ENCODE data around the gene GPR137.

GPR137 gene

GRCh38 chr11:64287676-64288352, 2.2 kb downstream of the GPR137 start:
- no peak for DNase-seq (ENCODE audit: low read depth)

GRCh38 chr11:64288353-64288750, 2.7 kb downstream of the GPR137 start:
- DNase-seq (ENCODE audit: low read depth) = no peak

- DNase-seq (ENCODE audit: low read depth) = no peak
Observed at GRCh38 chr11:64289002-64289564, 3.4 kb downstream of the GPR137 start.

GRCh38 chr11:64290352-64291261, 5.0 kb downstream of the GPR137 start:
- DNase-seq (ENCODE audit: low read depth) = no peak

DNA sequence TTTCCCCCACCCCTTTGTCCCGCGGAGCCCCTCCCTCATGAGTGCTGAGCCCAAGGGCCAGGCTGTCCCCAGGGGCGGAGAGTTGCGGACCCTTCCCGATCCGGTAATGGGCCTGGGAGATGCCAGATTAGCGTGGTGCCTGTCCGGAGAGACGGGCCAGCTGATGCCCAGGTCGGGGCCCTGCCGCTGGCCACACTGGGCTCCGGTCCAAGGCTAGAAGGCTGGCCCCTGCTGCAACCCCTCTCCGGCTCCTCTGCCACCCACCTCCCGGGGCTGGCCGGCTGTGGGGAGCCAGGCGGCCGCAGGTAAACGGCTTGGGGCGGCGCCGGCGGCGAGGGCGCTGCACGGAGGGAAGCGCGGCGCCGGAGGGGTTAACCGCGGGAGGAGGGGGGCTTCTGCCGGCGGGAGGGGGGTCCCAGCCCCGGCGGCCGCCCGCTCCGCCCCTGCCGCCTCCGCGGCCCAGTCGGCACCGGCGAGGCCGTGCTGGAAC, 5.7 kb downstream of the GPR137 start, which contains the start of gene KCNK4:
TSS of gene KCNK4 (plus strand) at position 41 of the 490 bp plus-strand sequence. CDS start 1,717 bp downstream, outside the sequence.
- DNase-seq (ENCODE audit: low read depth) = no peak

DNA sequence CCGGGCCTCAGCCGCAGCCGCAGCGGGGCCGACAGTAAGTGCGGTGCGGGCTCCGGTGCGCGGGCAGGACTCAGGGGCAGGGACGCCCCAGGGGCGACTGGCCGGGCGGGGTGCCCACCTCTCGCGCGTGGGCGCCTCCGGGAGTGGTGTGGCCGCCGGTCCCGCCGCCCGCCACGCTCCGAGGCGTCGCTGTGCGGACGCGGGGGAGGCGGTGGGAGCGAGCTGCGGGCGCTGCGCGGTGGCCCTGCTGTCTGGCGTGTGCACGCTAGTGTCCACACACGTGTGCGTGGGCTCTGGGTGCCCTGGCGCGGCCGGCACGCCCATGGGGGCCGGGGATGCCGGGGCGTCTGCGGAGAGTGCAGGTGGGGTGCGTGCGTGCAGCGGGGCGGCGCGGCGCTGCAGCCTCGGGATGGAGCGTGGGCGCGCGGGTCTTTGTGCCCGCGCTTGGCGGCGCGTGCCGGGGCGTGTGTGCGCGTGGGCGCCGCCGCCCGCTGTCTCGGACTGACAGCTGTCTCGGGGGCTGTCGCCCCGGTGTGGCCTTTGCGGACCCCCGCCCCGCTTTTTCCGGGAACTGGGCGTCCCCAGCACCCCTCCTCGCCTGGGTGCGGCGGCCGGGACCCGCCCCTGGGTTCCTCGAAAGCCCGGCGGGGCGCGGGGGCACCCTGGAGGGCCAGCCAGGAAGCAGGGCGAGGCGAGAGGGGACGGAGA, 6.3 kb downstream of the GPR137 start:
- no peak for DNase-seq (ENCODE audit: low read depth)

DNA sequence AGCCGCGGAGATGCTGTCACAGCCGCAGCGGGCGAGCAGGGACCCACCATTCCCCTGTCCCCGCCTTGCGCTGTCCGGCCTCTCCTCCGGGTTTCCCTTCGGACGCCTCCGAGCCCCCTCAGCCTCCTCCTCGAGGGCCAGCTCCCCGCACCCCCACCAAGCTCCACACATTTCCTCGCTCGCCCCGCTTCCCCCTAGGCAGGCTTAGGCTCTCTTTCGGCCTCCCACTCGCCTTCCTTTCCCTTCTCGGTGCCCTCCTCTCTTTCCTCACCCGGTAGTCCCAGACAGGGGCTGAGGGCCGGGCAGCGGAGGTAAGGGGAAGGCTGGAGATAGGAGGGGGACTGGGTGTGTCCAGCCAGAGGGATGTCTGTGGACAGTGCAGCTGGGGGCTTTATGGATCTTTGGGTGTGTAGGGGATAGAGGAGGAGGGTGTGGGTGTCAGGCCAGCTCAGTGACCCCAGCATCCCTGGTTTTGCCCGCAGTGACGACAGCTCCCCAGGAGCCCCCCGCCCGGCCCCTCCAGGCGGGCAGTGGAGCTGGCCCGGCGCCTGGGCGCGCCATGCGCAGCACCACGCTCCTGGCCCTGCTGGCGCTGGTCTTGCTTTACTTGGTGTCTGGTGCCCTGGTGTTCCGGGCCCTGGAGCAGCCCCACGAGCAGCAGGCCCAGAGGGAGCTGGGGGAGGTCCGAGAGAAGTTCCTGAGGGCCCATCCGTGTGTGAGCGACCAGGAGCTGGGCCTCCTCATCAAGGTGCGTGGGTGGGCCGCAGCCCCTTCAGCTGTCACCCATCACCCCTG, 7.0 kb downstream of the GPR137 start:
- DNase-seq (ENCODE audit: low read depth) = no peak

GRCh38 chr11:64294774-64295173, 9.1 kb downstream of the GPR137 start:
- peak; percentile 79 for DNase-seq (ENCODE audit: low read depth)

DNA sequence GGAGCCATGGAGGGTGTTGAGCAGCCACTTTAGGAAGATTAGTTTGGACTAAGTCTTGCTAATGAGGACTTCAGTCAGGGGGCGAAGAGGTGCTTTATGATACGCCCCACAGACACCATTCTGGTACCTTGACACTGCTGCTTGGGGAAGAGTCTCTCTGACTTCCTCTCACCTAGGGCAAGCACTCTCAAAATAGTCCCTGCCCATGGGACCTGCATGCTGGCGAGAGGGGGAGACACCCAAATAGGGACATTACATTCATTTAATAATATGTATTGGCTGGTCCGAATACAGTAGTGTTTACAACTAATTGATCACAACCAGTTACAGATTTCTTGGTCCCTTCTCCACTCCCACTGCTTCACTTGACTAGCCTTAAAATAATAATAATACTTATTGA, 10.1 kb downstream of the GPR137 start:
- DNase-seq (ENCODE audit: low read depth) = no peak

DNA sequence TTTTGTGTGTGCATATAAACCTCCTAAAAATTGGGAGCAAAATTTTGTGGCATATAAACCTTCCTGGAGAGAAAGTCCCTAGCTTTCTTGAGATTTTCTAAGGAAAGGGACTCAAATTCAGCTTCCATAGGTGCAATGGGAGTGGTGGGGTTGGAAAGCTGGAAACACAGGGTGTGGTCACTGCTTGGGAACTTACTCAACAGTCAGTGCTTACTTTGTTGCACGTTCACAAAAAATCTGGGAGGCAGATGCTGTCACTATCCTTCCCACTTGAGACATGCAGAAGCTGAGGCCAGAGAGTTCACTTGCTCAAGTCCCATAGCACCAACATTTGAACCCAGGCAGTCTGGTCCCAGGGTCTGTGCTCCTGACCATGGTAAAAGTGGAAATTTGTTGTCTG, 10.6 kb downstream of the GPR137 start:
- DNase-seq (ENCODE audit: low read depth) = no peak

- no peak for DNase-seq (ENCODE audit: low read depth)
Observed at GRCh38 chr11:64296830-64297698, 11.4 kb downstream of the GPR137 start.

- DNase-seq (ENCODE audit: low read depth) = no peak
Observed at GRCh38 chr11:64297699-64298358, 12.2 kb downstream of the GPR137 start.

DNA sequence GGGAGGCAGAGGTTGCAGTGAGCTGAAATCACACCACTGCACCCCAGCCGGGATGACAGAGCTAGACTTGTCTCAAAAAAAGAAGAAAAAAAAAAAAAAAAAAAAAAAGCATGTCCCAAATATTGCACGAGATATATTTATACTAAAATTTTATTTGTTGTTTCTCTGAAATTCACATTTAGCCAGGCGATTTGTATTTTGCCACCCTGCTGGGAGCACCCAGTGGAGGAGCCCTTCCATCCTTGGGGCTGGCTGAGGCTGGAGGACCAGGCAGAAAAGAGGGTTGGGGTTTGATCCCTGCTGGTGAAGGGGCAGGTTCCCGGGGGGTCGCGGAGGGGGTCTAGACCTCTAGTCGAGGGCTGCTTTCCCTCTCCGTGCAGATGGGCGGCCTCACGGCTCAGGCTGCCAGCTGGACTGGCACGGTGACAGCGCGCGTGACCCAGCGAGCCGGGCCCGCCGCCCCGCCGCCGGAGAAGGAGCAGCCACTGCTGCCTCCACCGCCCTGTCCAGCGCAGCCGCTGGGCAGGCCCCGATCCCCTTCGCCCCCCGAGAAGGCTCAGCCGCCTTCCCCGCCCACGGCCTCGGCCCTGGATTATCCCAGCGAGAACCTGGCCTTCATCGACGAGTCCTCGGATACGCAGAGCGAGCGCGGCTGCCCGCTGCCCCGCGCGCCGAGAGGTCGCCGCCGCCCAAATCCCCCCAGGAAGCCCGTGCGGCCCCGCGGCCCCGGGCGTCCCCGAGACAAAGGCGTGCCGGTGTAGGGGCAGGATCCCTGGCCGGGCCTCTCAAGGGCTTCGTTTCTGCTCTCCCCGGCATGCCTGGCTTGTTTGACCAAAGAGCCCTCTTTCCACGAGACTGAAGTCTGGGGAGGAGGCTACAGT, 13.6 kb downstream of the GPR137 start:
- no peak for DNase-seq (ENCODE audit: low read depth)

DNA sequence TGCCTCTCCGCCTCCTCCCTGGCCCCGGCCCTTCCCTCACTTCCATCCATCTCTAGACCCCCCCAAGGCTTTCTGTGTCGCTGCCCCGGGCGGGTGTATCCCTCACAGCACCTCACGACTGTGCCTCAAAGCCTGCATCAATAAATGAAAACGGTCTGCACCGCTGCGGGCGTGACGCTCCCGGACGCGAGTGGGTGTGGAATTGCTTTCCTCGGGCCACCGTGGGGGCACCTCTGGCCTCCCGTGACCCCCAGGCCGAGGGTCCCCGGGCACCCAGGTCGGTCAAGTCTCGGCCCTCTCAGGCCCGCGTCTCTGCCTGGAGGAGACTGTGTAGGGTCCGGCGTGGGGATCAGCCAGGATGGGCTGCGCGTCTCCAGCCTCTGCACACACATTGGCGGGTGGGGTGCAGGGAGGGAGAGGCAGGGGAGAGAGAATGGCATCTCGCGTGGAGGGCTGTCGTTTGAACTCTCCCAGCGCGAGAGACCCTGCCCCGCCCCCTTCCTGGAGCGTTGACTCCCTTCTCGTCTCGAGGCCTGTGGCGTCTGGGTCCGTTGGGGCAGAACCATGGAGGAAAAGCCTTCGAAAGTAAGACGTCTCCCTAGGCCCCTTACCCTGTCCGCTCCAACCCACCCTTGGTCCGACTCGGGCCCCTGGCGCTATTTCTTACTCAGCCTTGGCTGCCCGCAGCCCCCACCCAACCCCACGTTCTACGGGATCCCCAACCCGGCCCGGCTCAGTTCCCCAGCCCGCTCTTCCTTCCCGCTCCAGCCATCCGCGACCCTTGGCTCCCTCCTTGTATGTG, 14.4 kb downstream of the GPR137 start, which contains the start of gene CATSPERZ:
TSS of gene CATSPERZ (plus strand) at position 512 of the 802 bp plus-strand sequence. CDS start at position 565, 53 bp downstream.
- DNase-seq (ENCODE audit: low read depth) = no peak

DNA sequence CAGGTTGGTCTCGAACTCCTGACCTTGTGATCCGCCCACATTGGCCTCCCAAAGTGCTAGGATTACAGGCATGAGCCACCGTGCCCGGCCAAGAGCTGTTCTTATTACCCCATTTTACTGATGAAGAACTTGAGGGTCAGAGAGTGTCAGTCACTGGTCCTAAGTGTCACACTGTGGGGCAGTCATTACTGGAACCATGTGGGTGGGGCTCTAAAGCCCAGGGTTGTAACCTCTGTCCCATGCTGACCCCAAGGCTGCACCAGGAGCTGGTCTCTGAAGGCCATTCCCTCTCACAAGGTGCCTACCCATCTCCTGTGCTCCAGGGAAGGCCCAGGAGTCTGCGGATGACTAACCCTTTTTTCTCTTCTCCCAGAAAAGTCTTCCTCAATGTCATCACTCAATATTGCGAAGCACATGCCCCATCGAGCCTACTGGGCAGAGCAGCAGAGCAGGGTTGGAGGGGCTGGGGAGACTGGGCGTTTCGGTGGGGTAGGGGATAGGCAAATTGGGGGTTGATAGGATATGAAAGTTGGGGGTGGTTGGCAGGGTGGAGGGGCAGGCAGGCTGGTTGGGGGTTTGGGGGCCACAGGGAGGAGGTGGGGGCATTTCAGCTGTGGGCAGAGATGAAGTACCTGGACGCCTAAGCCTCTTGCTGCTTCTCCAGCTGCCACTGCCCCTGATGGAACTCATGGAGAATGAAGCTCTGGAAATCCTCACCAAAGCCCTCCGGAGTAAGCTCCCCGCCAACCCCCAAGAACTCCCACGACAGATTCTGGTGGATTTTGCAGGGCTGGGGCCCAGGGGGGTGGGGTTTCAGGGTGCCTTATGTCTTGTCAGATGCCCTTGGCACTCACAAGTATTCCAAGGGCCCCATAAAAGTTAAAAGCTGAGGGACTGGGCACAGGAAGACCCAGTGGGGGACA, 17.7 kb downstream of the GPR137 start:
- no peak for DNase-seq (ENCODE audit: low read depth)

GRCh38 chr11:64304032-64304315, 18.3 kb downstream of the GPR137 start:
- no peak for DNase-seq (ENCODE audit: low read depth)
